Vagina (tissue), 2 donors: ENCODE data around the gene BBS7. TPM values are rescaled to one million over a fixed set of nuclear protein-coding genes. Genes with fewer than 3 reads are reported as not detected.

Experiments
- DNase-seq, 2 donors: peaks; one replicate each; pipeline ENCODE4 v3.0.0-alpha.2; 2017; ENCODE audit errors: extremely low spot score in 2 of 2
- H3K27ac ChIP-seq: fragments of 200-600 bp; sonication (generic); one replicate; pipeline ENCODE4 v1.5.1; 2019
- H3K27me3 ChIP-seq: fragments of 200-600 bp; sonication (generic); one replicate; pipeline ENCODE4 v1.5.1; 2019
- H3K36me3 ChIP-seq, 2 donors: fragments of 200-600 bp; sonication (generic); one replicate each; pipeline ENCODE4 v1.5.1; 2017 to 2019
- H3K4me1 ChIP-seq: fragments of 200-600 bp; sonication (generic); one replicate; pipeline ENCODE4 v1.5.1; 2019
- H3K4me3 ChIP-seq, 2 donors: fragments of 200-600 bp; sonication (generic); 1 replicate in 1 of 2; 2 replicates in 1 of 2; pipeline ENCODE4 v1.5.1; 2016 to 2019
- H3K9me3 ChIP-seq: fragments of 200-600 bp; sonication (generic); one replicate; pipeline ENCODE4 v1.5.1; 2019
- CTCF ChIP-seq, 3 experiments: fragments of 450-650 bp in 2 of 3; fragments of 200-600 bp in 1 of 3; sonication (generic) in 1 of 3; IDR thresholded peaks; one replicate each; pipeline ENCODE4 v1.5.1; 2017 to 2019; ENCODE audit warnings: antibody characterized with exemption in 3 of 3, mild to moderate bottlenecking in 2 of 3, moderate library complexity in 2 of 3
- POLR2A ChIP-seq, 2 donors: fragments of 450-650 bp; IDR thresholded peaks; one replicate each; pipeline ENCODE4 v1.6.1; 2017; ENCODE audit warnings: antibody characterized with exemption in 2 of 2, mild to moderate bottlenecking in 2 of 2, moderate library complexity in 2 of 2
- POLR2AphosphoS5 ChIP-seq, 2 donors: sonication (generic); formaldehyde crosslinking; IDR thresholded peaks; one replicate each; pipeline ENCODE4 v1.9.0; 2017; ENCODE audit warnings: antibody characterized with exemption in 2 of 2, mild to moderate bottlenecking in 2 of 2, low read depth in 1 of 2; ENCODE audit not compliant: insufficient read depth in 1 of 2
- intact Hi-C: fragments of 100-400 bp; cut with DNase I; formaldehyde crosslinking; loops from one replicate; pipeline ENCODE4 v1.15.1; 2023
- total RNA-seq: library from RNA; depleted of rRNA; stranded (reverse); fragments of >200 nt; gene quantifications from one replicate; pipeline ENCODE4 v1.2.3, GENCODE V29; 2016

The BBS7 gene
- total RNA-seq, 1 donor from 2014 or later, result 19.2 TPM

GRCh38 chr4:121877041-121877773, 6.9 kb upstream of the BBS7 start:
- no peaks in the 10 kb centered on the region for H3K27me3 ChIP-seq
- no peaks in the 10 kb centered on the region for H3K9me3 ChIP-seq
- H3K36me3 ChIP-seq, result no peaks in the 10 kb centered on the region
- no peak overlapping the region for H3K4me3 ChIP-seq
- TF ChIP-seq POLR2A (IDR thresholded peaks at IDR 0.05) (no peak), POLR2AphosphoS5 (IDR thresholded peaks at IDR 0.05; ENCODE audit: insufficient read depth in 1 of 2, low read depth in 1 of 2) (no peak), CTCF (IDR thresholded peaks at IDR 0.05) (no peak)
- no peak for DNase-seq
- no peak overlapping the region for H3K27ac ChIP-seq
- no peaks in the 10 kb centered on the region for H3K4me1 ChIP-seq
- intact Hi-C loops, result no loop called here

- no peak for TF ChIP-seq CTCF (IDR thresholded peaks at IDR 0.05)
- no peak for TF ChIP-seq POLR2AphosphoS5 (IDR thresholded peaks at IDR 0.05; ENCODE audit: insufficient read depth in 1 of 2, low read depth in 1 of 2)
- no peak for TF ChIP-seq POLR2A (IDR thresholded peaks at IDR 0.05)
- Histone ChIP-seq H3K9me3 (no peaks in the 10 kb centered on the region), H3K27ac (no peak overlapping the region), H3K27me3 (no peaks in the 10 kb centered on the region), H3K36me3 (no peaks in the 10 kb centered on the region), H3K4me3 (no peak overlapping the region), H3K4me1 (no peaks in the 10 kb centered on the region)
- DNase-seq, result no peak
- intact Hi-C loops, result no loop called here
Measured at GRCh38 chr4:121876070-121876469, 5.8 kb upstream of the BBS7 start.

- no peaks in the 10 kb centered on the region for H3K4me1 ChIP-seq
- no peaks in the 10 kb centered on the region for H3K27me3 ChIP-seq
- TF ChIP-seq CTCF (IDR thresholded peaks at IDR 0.05), result no peak
- no peak for TF ChIP-seq POLR2AphosphoS5 (IDR thresholded peaks at IDR 0.05; ENCODE audit: insufficient read depth in 1 of 2, low read depth in 1 of 2)
- TF ChIP-seq POLR2A (IDR thresholded peaks at IDR 0.05), result no peak
- DNase-seq, result no peak
- no peaks in the 10 kb centered on the region for H3K9me3 ChIP-seq
- no peak overlapping the region for H3K27ac ChIP-seq
- no peaks in the 10 kb centered on the region for H3K36me3 ChIP-seq
- intact Hi-C loops, result no loop called here
- no peak overlapping the region for H3K4me3 ChIP-seq
Measured at GRCh38 chr4:121875652-121876051, 5.4 kb upstream of the BBS7 start.

- H3K9me3 ChIP-seq, result no peaks in the 10 kb centered on the region
- no peak overlapping the region for H3K4me3 ChIP-seq
- intact Hi-C loops, result no loop called here
- no peak for DNase-seq
- no peak for TF ChIP-seq POLR2A (IDR thresholded peaks at IDR 0.05)
- no peak for TF ChIP-seq CTCF (IDR thresholded peaks at IDR 0.05)
- TF ChIP-seq POLR2AphosphoS5 (IDR thresholded peaks at IDR 0.05; ENCODE audit: insufficient read depth in 1 of 2, low read depth in 1 of 2), result no peak
- peaks cover 11% of the 10 kb centered on the region for H3K4me1 ChIP-seq
- H3K27ac ChIP-seq, result no peak overlapping the region
- no peaks in the 10 kb centered on the region for H3K36me3 ChIP-seq
- H3K27me3 ChIP-seq, result no peaks in the 10 kb centered on the region
Measured at GRCh38 chr4:121873604-121874003, 3.3 kb upstream of the BBS7 start.

GRCh38 chr4:121863799-121864198, 6.5 kb downstream of the BBS7 start:
- Histone ChIP-seq H3K36me3 (peaks cover 0 to 28% of the 10 kb centered on the region in 2 donors), H3K4me1 (peaks cover 2% of the 10 kb centered on the region), H3K4me3 (no peak overlapping the region), H3K27ac (no peak overlapping the region), H3K27me3 (no peaks in the 10 kb centered on the region), H3K9me3 (no peaks in the 10 kb centered on the region)
- no peak for TF ChIP-seq POLR2A (IDR thresholded peaks at IDR 0.05)
- TF ChIP-seq CTCF (IDR thresholded peaks at IDR 0.05), result no peak
- no peak for TF ChIP-seq POLR2AphosphoS5 (IDR thresholded peaks at IDR 0.05; ENCODE audit: insufficient read depth in 1 of 2, low read depth in 1 of 2)
- intact Hi-C loops, result no loop called here
- DNase-seq, result no peak
